Lower lobe of right lung (tissue), 2 donors: ENCODE data around the gene ADCY7. TPM values are rescaled to one million over a fixed set of nuclear protein-coding genes. Genes with fewer than 3 reads are reported as not detected.

Source experiments
- ATAC-seq, 2 donors: fragments of 200-7000 bp; cut with Tn5 transposase; one replicate each; pipeline ENCODE4 v1.9.1; 2020 to 2022; ENCODE audit warnings: mild to moderate bottlenecking in 2 of 2, moderate library complexity in 2 of 2
- DNase-seq: peaks from one replicate; pipeline ENCODE4 v3.0.0-alpha.2; 2020
- H3K27ac ChIP-seq: fragments of 200-600 bp; one replicate; pipeline ENCODE4 v1.8.0; 2022
- H3K27me3 ChIP-seq: fragments of 200-600 bp; one replicate; pipeline ENCODE4 v1.8.0; 2022; ENCODE audit warnings: low read depth
- H3K36me3 ChIP-seq: fragments of 200-600 bp; one replicate; pipeline ENCODE4 v1.8.0; 2022; ENCODE audit warnings: mild to moderate bottlenecking
- H3K4me1 ChIP-seq: fragments of 200-600 bp; one replicate; pipeline ENCODE4 v1.8.0; 2022
- H3K4me3 ChIP-seq: fragments of 200-600 bp; one replicate; pipeline ENCODE4 v1.8.0; 2022; ENCODE audit warnings: mild to moderate bottlenecking
- H3K9me3 ChIP-seq: fragments of 200-600 bp; one replicate; pipeline ENCODE4 v1.8.0; 2022
- intact Hi-C: fragments of 100-400 bp; cut with DNase I; formaldehyde crosslinking; loops from one replicate; pipeline ENCODE4 v1.11.0; 2022
- total RNA-seq: library from RNA; stranded (reverse); fragmentation: NEBNext Ultra II Directional; extraction: Animal tissue kit (Norgen Biotek cat#: 25700); gene quantifications from one replicate; pipeline ENCODE4 v1.2.1, GENCODE V29; 2021
- TF ChIP-seq, protein P1 (sequence below): fragments of 200-600 bp; IDR thresholded peaks from one replicate; pipeline ENCODE4 v1.8.0; 2022; ENCODE audit warnings: antibody characterized with exemption, mild to moderate bottlenecking
- donor health status: DM: no; HTN: yes; CAD: no; lungs with severe emphysema.

Gene ADCY7
- total RNA-seq, 1 donor from 2014 or later = 115 TPM

DNA sequence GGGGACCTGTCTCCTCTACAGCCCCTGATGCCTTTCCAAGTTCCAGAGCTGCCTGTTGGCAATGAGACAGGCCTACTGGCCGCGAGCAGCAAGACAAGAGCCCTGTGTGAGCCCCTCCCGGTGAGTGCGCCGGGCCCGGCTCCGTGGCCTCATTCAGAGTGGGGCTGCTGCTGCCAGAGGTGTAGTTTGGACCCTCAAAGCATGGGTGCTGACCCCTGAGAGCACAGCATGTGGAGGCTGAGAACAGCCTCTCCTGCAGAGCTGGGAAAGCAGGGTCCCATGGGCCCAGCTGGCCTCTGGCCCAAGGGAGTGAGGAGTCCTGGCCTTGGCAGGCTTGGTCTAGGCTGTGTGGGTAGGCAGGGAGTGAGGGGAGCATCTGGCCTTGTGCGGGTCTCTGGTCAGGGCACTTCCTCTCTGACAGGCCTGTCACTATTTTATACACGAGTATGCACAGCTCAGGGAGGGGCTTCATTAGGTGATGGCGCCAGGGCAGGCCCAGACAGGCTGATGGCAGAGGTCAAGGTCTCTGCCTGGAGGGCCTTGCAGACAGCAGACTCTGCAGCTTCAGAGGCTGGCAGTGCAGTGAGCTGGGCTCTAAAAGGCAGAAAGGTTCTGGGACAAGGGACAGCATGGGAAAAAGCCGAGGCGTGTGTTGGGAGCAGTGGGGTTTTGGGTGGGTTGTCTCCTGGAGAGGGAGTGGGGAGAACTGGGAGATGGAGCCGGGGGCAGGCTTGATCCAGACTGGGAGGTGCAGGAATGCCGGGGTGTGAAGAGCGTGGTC, 43.4 kb downstream of the ADCY7 start:
- ATAC-seq (no peak), DNase-seq (no peak)
- no peaks in the 10 kb centered on the region for H3K9me3 ChIP-seq
- peaks cover 85% of the 10 kb centered on the region for H3K36me3 ChIP-seq
- H3K27me3 ChIP-seq = no peaks in the 10 kb centered on the region
- intact Hi-C loops = no loop called here
- TF ChIP-seq, protein P1, sequence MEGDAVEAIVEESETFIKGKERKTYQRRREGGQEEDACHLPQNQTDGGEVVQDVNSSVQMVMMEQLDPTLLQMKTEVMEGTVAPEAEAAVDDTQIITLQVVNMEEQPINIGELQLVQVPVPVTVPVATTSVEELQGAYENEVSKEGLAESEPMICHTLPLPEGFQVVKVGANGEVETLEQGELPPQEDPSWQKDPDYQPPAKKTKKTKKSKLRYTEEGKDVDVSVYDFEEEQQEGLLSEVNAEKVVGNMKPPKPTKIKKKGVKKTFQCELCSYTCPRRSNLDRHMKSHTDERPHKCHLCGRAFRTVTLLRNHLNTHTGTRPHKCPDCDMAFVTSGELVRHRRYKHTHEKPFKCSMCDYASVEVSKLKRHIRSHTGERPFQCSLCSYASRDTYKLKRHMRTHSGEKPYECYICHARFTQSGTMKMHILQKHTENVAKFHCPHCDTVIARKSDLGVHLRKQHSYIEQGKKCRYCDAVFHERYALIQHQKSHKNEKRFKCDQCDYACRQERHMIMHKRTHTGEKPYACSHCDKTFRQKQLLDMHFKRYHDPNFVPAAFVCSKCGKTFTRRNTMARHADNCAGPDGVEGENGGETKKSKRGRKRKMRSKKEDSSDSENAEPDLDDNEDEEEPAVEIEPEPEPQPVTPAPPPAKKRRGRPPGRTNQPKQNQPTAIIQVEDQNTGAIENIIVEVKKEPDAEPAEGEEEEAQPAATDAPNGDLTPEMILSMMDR = no peak
- no peak overlapping the region for H3K4me3 ChIP-seq
- H3K27ac ChIP-seq = no peak overlapping the region
- H3K4me1 ChIP-seq = no peaks in the 10 kb centered on the region

DNA sequence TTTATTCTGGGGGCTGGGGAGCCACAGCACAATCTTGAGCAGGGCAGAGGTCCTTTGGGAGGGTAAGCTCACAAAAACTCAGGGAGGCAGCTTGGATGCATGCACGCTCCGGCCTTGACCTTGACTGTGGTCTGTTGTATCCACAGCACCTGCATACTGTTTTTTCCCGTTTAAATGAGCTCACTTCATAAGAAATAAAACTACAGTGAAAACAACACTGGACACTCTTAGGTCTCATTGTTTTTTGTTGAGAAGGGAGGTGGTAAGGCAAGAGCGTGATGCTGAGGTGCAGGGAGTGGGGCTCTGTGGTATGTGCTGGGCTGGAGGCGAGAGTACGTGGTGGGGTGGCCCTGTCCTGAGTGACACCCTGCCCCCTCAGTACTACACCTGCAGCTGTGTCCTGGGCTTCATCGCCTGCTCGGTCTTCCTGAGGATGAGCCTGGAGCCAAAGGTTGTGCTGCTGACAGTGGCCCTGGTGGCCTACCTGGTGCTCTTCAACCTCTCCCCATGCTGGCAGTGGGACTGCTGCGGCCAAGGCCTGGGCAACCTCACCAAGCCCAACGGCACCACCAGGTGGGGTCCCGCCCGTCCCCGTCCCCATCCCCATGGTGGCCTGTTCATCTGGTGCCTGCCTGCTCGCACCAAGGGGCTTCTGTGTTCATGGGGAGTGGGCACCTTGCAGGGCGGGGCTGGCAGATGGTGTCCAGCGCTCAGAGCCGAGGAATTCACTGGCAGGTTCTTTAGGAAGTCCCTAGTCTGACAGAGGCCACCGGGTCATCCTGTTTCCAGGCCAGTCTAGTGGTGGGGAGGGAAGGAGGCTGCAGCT, 44.2 kb downstream of the ADCY7 start:
- TF ChIP-seq, protein P1 = no peak
- no peak for ATAC-seq
- peaks cover 85% of the 10 kb centered on the region for H3K36me3 ChIP-seq
- H3K4me3 ChIP-seq = no peak overlapping the region
- intact Hi-C loops = no loop called here
- no peaks in the 10 kb centered on the region for H3K9me3 ChIP-seq
- H3K27me3 ChIP-seq = no peaks in the 10 kb centered on the region
- H3K4me1 ChIP-seq = no peaks in the 10 kb centered on the region
- DNase-seq = peak; percentile 43
- H3K27ac ChIP-seq = no peak overlapping the region

DNA sequence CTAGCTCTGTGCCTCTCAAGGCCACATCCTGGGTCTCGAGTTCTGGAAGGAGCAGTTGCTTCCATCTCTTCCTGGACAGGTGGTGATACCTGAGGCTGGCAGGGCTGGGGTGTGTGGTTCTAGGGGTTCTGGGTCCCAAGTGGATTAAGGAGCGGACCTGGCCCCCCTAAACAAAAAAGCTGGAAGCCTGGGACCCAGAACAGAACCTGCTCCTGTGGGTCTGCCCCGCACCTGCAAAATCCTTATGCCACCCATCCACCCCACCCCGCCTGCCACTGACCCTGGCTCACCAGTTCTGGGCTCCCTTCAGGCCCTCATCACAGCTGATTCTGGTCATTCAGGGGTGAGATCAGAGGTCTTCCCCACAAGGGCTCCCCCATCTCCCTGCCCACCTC, 44.8 kb downstream of the ADCY7 start:
- no peak for ATAC-seq
- H3K36me3 ChIP-seq = peaks cover 87% of the 10 kb centered on the region
- intact Hi-C loops = no loop called here

DNA sequence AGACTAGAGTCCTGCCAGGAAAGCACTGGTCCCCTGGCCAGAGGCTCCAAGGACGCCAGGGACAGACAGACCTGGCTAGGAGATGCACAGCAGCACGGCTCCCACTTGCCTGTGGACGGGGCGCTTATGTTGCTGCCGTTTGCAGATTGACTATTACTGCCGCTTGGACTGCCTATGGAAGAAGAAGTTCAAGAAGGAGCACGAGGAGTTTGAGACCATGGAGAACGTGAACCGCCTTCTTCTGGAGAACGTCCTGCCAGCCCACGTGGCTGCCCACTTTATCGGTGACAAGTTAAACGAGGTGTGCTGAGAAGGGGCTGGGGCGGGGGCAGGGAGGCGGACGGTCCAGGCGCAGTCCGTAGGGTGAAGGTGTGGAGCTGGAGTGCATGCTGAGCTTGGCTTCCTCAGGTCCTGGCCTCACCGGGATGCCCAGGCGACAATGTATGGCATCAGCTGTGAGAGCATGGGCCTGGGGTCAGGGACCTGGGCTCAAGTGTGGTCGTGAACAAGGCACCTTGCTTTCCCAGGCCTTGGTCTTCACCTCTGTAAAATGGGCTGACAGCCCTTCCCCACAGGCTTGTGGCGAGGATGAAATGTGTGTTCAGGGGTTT, 45.6 kb downstream of the ADCY7 start:
- no peaks in the 10 kb centered on the region for H3K27me3 ChIP-seq
- no peak for ATAC-seq
- peaks cover 87% of the 10 kb centered on the region for H3K36me3 ChIP-seq
- TF ChIP-seq, protein P1 = no peak
- DNase-seq = peak; percentile 46
- H3K4me3 ChIP-seq = no peak overlapping the region
- H3K9me3 ChIP-seq = no peaks in the 10 kb centered on the region
- H3K4me1 ChIP-seq = no peaks in the 10 kb centered on the region
- intact Hi-C loops = no loop called here
- no peak overlapping the region for H3K27ac ChIP-seq

More for the DNA sequence above, 44.8 kb downstream of the ADCY7 start:
- no peaks in the 10 kb centered on the region for H3K9me3 ChIP-seq
- TF ChIP-seq, protein P1 = no peak
- H3K4me3 ChIP-seq = no peak overlapping the region
- DNase-seq = no peak
- H3K27ac ChIP-seq = no peak overlapping the region
- H3K27me3 ChIP-seq = no peaks in the 10 kb centered on the region
- no peaks in the 10 kb centered on the region for H3K4me1 ChIP-seq

DNA sequence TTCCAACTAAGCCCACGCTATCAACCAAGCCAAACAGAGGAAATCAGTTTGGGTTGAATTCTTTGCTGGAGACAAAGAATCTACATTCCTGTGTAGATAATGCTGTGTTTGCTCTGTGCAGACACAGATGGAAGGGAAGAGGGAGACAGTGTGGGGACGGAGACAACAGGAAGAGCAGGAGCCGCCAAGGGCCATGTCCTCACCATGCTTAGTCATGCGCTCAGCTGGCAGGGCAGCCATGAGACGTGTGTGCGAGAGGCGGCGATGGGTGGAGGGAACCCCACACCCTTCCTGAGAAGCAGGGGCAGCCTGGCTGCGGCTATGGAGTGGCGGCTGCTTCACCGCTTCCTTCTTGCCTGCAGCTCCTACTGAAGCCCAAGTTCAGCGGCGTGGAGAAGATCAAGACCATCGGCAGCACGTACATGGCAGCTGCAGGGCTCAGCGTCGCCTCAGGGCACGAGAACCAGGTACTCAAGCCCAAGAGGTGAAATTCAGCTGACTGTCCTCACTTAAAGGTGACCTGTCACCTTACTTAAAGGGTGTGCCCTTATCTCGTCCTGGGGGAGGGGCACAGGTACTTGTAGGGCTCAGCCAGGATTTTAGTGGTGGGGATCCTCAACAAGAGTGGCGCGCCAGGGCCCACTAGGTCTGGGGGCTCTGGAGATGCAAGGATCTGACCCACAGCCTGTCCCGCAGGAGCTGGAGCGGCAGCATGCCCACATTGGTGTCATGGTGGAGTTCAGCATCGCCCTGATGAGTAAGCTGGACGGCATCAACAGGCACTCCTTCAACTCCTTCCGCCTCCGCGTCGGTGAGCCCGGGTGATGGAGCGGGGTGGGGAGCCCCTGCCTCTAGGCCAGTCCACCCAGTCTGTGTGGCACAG, 47.5 kb downstream of the ADCY7 start:
- Histone ChIP-seq H3K27ac (peak overlapping the region; percentile 24), H3K9me3 (no peaks in the 10 kb centered on the region), H3K4me3 (no peak overlapping the region), H3K36me3 (peaks cover 94% of the 10 kb centered on the region), H3K27me3 (no peaks in the 10 kb centered on the region), H3K4me1 (no peaks in the 10 kb centered on the region)
- DNase-seq = peak; percentile 80
- intact Hi-C loops = no loop called here
- ATAC-seq = peak; percentile 55 to 79
- TF ChIP-seq, protein P1 = no peak
